Loucy (cell line): ENCODE measurements around the gene SLC5A1.

Experiments used
- EZH2phosphoT487 ChIP-seq: fragments of 200-600 bp; IDR thresholded peaks from 2 replicates; pipeline ENCODE4 v1.6.1; 2018; ENCODE audit warnings: antibody characterized with exemption, mild to moderate bottlenecking, moderate library complexity, borderline replicate concordance
- TF ChIP-seq, protein P1 (sequence below): fragments of 200-600 bp; sonication (generic); conservative IDR thresholded peaks from 2 replicates; pipeline ENCODE4 v1.5.1; 2014; ENCODE audit warnings: mild to moderate bottlenecking, antibody characterized with exemption, low read length

- TF ChIP-seq, protein P1, sequence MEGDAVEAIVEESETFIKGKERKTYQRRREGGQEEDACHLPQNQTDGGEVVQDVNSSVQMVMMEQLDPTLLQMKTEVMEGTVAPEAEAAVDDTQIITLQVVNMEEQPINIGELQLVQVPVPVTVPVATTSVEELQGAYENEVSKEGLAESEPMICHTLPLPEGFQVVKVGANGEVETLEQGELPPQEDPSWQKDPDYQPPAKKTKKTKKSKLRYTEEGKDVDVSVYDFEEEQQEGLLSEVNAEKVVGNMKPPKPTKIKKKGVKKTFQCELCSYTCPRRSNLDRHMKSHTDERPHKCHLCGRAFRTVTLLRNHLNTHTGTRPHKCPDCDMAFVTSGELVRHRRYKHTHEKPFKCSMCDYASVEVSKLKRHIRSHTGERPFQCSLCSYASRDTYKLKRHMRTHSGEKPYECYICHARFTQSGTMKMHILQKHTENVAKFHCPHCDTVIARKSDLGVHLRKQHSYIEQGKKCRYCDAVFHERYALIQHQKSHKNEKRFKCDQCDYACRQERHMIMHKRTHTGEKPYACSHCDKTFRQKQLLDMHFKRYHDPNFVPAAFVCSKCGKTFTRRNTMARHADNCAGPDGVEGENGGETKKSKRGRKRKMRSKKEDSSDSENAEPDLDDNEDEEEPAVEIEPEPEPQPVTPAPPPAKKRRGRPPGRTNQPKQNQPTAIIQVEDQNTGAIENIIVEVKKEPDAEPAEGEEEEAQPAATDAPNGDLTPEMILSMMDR, result no peak
- TF ChIP-seq EZH2phosphoT487, result no peak
Measured at GRCh38 chr22:32021716-32022115, 21.3 kb upstream of the SLC5A1 start.
